PC-3 (cell line): ENCODE measurements around the gene MAP1B.

Experiments used
- CTCF ChIP-seq: fragments of 300-600 bp; sonication (generic); conservative IDR thresholded peaks from 2 replicates; pipeline ENCODE4 v1.5.1; 2017; ENCODE audit warnings: antibody characterized with exemption, low read depth, mild to moderate bottlenecking, low read length
- EZH2phosphoT487 ChIP-seq: fragments of 300-600 bp; sonication (generic); IDR thresholded peaks from 2 replicates; pipeline ENCODE4 v1.6.1; 2018; ENCODE audit warnings: mild to moderate bottlenecking, antibody characterized with exemption, low read length, borderline replicate concordance

- TF ChIP-seq CTCF (no peak), EZH2phosphoT487 (no peak)
These were observed 3.2 kb downstream of the MAP1B start for GRCh38 chr5:72110394-72111013.
